Brain microvascular endothelial cell (primary cell): Measurements from ENCODE around the gene SUPT3H.

Source experiments
- DNase-seq: peaks from one replicate; pipeline ENCODE4 v3.0.0-alpha.2; 2020
- H3K27ac ChIP-seq: fragments of 250-450 bp; sonication (Bioruptor Pico); 2 replicates; pipeline ENCODE4 v1.5.1; 2020; ENCODE audit warnings: mild to moderate bottlenecking, moderate library complexity
- H3K27me3 ChIP-seq: fragments of 250-450 bp; sonication (Bioruptor Pico); replicated peaks from 2 replicates; pipeline ENCODE4 v1.5.1; 2020; ENCODE audit warnings: mild to moderate bottlenecking
- H3K36me3 ChIP-seq: fragments of 250-450 bp; sonication (Bioruptor Pico); replicated peaks from 2 replicates; pipeline ENCODE4 v1.5.1; 2020; ENCODE audit warnings: mild to moderate bottlenecking
- H3K4me3 ChIP-seq: 2 replicates; pipeline ENCODE4 v1.5.1; 2011; ENCODE audit warnings: low read depth, mild to moderate bottlenecking, control low read depth, low read length, moderate library complexity
- in situ Hi-C: cut with HindIII; loops from 2 replicates; pipeline ENCODE4 v1.10.0; 2017; ENCODE audit warnings: low sequenced_read_pairs, low pct_ligation_motif_present
- TF ChIP-seq, protein P1 (sequence below): IDR thresholded peaks from 2 replicates; pipeline ENCODE4 v1.5.1; 2011; ENCODE audit warnings: low read depth, mild to moderate bottlenecking, moderate library complexity, low read length, control low read depth, inconsistent platforms; ENCODE audit errors: missing control alignments

The SUPT3H gene

DNA sequence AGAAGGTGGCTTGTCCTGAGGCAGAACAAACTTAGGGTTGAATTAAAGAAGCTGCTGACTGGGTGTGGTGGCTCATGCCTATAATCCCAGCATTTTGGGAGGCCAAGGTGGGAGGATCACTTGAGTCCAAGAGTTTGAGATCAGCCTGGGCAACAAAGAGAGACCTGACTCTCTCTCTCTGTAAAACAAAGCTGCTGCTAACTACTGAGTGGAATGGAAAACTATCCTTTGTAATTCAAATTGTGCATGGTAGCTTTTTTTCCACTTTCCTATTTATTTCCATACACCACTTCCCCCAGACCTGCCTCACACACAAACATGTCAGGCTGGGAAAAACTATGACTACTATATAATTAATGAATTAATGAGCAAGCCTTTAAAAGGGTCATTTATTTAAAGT, 553.2 kb downstream of the SUPT3H start:
- H3K27me3 ChIP-seq = no peaks in the 10 kb centered on the region
- in situ Hi-C loops = no loop called here
- TF ChIP-seq, protein P1, sequence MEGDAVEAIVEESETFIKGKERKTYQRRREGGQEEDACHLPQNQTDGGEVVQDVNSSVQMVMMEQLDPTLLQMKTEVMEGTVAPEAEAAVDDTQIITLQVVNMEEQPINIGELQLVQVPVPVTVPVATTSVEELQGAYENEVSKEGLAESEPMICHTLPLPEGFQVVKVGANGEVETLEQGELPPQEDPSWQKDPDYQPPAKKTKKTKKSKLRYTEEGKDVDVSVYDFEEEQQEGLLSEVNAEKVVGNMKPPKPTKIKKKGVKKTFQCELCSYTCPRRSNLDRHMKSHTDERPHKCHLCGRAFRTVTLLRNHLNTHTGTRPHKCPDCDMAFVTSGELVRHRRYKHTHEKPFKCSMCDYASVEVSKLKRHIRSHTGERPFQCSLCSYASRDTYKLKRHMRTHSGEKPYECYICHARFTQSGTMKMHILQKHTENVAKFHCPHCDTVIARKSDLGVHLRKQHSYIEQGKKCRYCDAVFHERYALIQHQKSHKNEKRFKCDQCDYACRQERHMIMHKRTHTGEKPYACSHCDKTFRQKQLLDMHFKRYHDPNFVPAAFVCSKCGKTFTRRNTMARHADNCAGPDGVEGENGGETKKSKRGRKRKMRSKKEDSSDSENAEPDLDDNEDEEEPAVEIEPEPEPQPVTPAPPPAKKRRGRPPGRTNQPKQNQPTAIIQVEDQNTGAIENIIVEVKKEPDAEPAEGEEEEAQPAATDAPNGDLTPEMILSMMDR = no peak
- DNase-seq = no peak
- no peak overlapping the region for H3K27ac ChIP-seq
- H3K4me3 ChIP-seq = no peak overlapping the region
- no peaks in the 10 kb centered on the region for H3K36me3 ChIP-seq

DNA sequence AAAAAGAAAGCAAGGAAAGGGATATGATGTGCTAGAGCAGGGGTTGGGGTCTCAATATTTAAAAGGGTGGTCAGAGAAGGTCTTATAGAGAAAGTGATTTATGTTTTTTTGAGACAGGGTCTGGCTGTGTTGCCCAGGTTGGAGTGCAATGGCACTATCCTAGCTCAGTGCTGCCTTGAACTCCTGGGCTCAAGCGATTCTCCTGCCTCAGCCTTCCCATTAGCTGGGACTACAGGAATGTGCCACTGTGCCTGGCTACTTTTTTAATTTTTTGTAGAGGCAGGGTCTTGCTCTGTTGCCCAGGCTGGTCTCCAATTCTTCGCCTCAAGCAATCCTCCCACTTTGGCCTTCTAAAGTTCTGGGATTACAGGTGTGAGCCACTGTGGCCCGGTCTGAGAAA, 557.0 kb downstream of the SUPT3H start:
- in situ Hi-C loops = no loop called here
- no peaks in the 10 kb centered on the region for H3K36me3 ChIP-seq
- TF ChIP-seq, protein P1 = no peak
- no peak for DNase-seq
- H3K27ac ChIP-seq = no peak overlapping the region
- no peaks in the 10 kb centered on the region for H3K27me3 ChIP-seq
- H3K4me3 ChIP-seq = no peak overlapping the region

- H3K4me3 ChIP-seq = no peak overlapping the region
- H3K27me3 ChIP-seq = no peaks in the 10 kb centered on the region
- in situ Hi-C loops = no loop called here
- TF ChIP-seq, protein P1 = no peak
- no peak overlapping the region for H3K27ac ChIP-seq
- no peaks in the 10 kb centered on the region for H3K36me3 ChIP-seq
- no peak for DNase-seq
Observed at GRCh38 chr6:44820321-44820720, 557.4 kb downstream of the SUPT3H start.

DNA sequence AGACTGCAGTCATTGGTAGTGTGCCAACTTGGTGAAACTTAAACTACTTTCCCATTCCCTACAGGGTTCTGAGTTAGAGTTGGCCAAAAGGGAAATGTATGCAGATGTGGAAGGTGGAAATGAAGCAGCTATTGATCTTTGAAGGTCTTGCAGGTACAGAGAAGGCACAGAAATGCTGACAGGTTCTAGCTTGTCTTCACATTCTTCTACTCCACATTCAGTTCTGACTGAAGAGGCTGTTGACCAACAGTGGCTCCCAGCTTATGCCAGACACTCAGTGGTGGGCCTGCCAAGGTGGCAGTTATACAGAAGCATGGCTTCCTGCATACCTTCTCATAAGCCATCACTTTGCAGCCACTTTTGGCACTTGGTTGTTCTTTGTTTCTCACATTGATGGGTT, 566.3 kb downstream of the SUPT3H start:
- H3K27me3 ChIP-seq = no peaks in the 10 kb centered on the region
- no peak overlapping the region for H3K27ac ChIP-seq
- H3K4me3 ChIP-seq = no peak overlapping the region
- in situ Hi-C loops = no loop called here
- no peaks in the 10 kb centered on the region for H3K36me3 ChIP-seq
- TF ChIP-seq, protein P1 = no peak
- DNase-seq = no peak

GRCh38 chr6:44809258-44809657, 568.5 kb downstream of the SUPT3H start:
- no peak overlapping the region for H3K4me3 ChIP-seq
- TF ChIP-seq, protein P1 = no peak
- H3K36me3 ChIP-seq = no peaks in the 10 kb centered on the region
- in situ Hi-C loops = no loop called here
- DNase-seq = no peak
- no peak overlapping the region for H3K27ac ChIP-seq
- no peaks in the 10 kb centered on the region for H3K27me3 ChIP-seq

DNA sequence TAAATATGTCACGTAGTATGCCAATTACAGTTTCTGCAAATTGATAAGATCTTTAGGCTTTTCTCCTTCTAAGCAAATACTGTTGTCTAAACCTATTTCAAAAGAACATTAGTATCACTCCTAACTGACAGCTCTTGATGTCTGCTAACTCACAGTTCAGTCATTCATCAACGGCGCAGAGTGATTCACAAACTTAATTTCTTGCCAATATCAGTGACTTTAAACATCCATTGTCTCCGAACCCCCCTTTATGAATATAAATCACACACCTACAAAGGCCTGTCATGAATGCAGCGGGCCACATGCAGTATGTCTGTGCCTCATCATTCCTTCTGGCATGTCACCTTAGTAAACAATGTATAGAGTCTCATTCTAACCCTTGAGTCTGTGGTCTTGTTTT, 569.6 kb downstream of the SUPT3H start:
- Histone ChIP-seq H3K36me3 (no peaks in the 10 kb centered on the region), H3K4me3 (no peak overlapping the region), H3K27me3 (no peaks in the 10 kb centered on the region), H3K27ac (no peak overlapping the region)
- in situ Hi-C loops = no loop called here
- no peak for DNase-seq
- TF ChIP-seq, protein P1 = no peak
